NB4 (cell line): Measurements from ENCODE around the gene PRL.

ENCODE experiments used
- DNase-seq: peaks from one replicate; pipeline ENCODE4 v3.0.0; 2010; ENCODE audit warnings: low read depth
- H3K4me3 ChIP-seq: one replicate; pipeline ENCODE4 v1.5.1; 2011; ENCODE audit warnings: mild to moderate bottlenecking, low read depth, low read length, moderate library complexity
- CTCF ChIP-seq: IDR thresholded peaks from one replicate; pipeline ENCODE4 v1.5.1; 2012; ENCODE audit warnings: low read depth, low read length
- MAX ChIP-seq: IDR thresholded peaks from 2 replicates; pipeline ENCODE4 v1.6.1; 2011; ENCODE audit warnings: low read depth, low read length
- MYC ChIP-seq: IDR thresholded peaks from 2 replicates; pipeline ENCODE4 v1.6.1; 2011; ENCODE audit warnings: low read depth, low read length
- POLR2A ChIP-seq: IDR thresholded peaks from 2 replicates; pipeline ENCODE4 v1.6.1; 2011; ENCODE audit warnings: mild to moderate bottlenecking; ENCODE audit not compliant: insufficient read length; ENCODE audit errors: extremely low read depth

The PRL gene

DNA sequence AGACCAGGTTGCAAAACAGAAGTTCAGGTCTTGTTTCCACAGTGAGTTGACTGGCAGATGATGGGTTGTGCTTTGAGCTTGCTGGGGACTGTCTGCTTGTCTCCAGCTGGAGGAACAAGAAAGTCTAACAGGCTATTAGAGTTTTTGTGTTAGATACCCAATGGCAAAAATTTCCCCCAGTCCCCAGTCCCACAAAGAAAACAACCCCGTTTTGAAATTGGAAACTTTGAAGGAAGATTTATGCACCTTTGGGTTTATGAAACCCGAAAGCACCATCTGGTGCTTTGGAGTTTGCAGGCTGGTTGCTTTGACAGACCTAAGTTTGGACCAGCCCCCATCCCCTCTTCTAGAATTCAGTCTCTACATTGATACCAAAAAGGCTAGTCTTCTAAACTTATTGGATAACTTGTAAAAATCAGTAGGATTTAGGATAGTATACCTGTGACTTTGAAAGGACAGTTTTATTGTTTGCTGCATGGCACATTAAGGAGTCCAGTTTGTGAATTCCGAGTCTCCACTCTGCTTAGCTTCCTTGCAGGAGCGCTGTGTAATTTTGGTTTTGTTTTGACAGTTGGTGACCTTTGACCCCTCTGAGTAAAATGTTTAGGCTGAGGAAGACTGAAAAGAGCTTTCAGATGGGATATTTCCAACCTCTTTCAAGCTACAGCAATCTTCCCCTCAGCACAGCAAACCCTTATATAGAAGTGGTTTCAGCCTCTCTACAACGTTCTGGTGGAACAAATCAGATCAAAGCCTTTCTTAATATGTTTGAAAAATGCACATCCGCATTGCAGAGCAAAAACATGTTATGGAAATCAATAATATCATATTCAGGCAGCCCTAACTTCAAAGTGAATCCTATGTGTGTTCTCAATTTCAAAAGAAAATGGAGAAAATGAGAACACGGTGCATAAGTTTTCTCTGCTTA lies 25.5 kb upstream of the PRL start:
- TF ChIP-seq POLR2A, result no peak
- TF ChIP-seq CTCF, result no peak
- TF ChIP-seq MAX, result no peak
- H3K4me3 ChIP-seq, result no peak overlapping the region

DNA sequence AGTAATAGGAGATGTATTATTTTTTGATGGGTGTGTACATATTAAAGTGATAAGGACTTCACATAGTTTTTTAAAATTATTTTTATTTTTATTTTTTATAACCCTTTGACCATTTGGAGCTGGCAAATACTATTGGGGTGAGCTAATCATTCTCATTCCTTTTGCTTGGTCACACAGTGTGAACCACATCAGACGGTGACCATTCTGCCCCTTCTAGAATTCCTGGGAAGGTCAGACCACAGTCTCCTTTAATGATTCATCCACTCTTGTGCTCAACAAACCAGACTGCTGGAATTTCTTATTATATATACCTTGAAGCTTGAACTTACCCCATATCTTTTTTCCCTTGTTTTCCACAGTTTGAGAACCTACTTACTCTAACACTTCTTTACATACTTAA lies 23.9 kb upstream of the PRL start:
- TF ChIP-seq MAX (no peak), CTCF (no peak), POLR2A (no peak), MYC (no peak)
- DNase-seq, result no peak
- no peak overlapping the region for H3K4me3 ChIP-seq

More for the DNA sequence above, 25.5 kb upstream of the PRL start:
- no peak for DNase-seq

DNA sequence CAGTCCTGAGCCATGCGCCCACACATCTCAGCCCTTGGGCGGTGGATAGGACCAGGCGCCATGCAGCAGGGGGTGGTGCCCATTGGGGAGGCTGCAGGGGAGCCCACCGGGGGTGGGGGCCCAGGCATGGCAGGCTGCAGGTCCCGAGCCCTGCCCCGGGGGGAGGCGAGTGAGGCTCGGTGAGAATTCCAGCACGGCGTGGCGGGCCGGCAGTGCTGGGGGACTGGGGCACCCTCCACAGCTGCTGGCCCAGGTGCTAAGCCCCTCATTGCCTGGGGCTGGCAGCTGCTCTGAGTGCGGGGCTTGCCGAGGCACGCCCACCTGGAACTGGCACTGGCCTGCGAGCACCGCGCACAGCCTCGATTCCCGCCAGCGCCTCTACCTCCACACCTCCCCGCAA lies 21.6 kb upstream of the PRL start:
- H3K4me3 ChIP-seq, result no peak overlapping the region
- no peak for TF ChIP-seq CTCF
- TF ChIP-seq MAX, result no peak
- TF ChIP-seq MYC, result no peak
- no peak for TF ChIP-seq POLR2A
- DNase-seq, result no peak

DNA sequence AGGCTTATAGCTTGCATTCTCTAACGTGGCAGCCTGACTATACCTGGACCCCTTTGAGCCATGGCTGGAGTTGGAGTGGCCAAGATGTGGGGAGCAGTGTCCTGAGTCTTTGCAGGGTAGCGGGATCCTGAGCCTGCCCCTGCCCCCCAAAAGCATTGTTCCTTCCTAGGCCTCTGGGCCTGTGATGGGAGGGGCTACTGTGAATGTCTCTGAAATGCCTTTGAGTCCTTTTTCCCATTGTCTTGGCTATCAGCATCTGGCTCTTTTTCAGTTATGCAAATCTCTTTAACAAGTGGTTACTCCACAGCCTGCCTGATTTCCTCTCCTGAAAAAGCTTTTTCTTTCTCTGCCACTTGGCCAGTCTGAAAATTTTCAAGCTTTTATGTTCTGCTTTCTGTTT lies 17.0 kb upstream of the PRL start:
- H3K4me3 ChIP-seq, result no peak overlapping the region
- no peak for TF ChIP-seq POLR2A
- TF ChIP-seq MAX, result no peak
- TF ChIP-seq MYC, result no peak
- TF ChIP-seq CTCF, result no peak
- DNase-seq, result no peak

DNA sequence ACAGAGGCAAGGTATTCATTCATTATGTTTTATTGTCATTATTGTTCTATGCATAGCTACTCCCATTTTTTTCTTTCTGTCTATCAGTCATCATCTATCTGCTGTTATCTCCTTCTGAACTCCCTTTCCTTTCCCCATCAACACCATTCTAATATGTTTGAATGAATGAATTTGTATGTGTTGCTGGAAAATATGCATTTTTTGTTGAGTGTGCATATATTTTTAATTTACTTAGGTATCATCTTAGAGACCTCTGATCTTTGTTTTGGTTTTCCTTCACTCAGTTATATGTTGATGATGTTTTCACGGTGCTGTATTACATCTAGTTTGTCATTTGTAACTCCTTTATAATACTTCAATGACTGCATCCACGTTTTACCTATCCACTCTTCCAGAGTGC lies 12.1 kb upstream of the PRL start:
- DNase-seq, result no peak
- no peak overlapping the region for H3K4me3 ChIP-seq
- TF ChIP-seq CTCF, result no peak
- no peak for TF ChIP-seq MYC
- no peak for TF ChIP-seq MAX
- TF ChIP-seq POLR2A, result no peak
